Panc1 (cell line): ENCODE results near the gene TMC5. TPM values are rescaled to one million over a fixed set of nuclear protein-coding genes. Genes with fewer than 3 reads are reported as not detected.

ENCODE experiments used
- ATAC-seq: fragments of 200-7000 bp; cut with Tn5 transposase; 2 replicates; pipeline ENCODE4 v1.9.1; 2020; ENCODE audit warnings: mild to moderate bottlenecking, moderate library complexity
- BruUV-seq: library from RNA; stranded (reverse); fragments of 400-500 nt; replicated peaks from 2 replicates; lab custom pipeline; 2021; lab: Mats Ljungman, UMichigan
- CTCF ChIA-PET: fragments of 300-600 bp; sonication (Branson Sonifier 250); formaldehyde crosslinking; loops from one replicate; lab custom pipeline; 2022; ENCODE audit warnings: antibody characterized with exemption; lab: Charles Lee
- POLR2A ChIA-PET: fragments of 300-600 bp; sonication (Branson Sonifier 250); formaldehyde crosslinking; loops from one replicate; lab custom pipeline; 2022; ENCODE audit warnings: antibody characterized with exemption; lab: Charles Lee
- DNase-seq: peaks from one replicate; pipeline ENCODE4 v3.0.0-alpha.2; 2010; ENCODE audit warnings: low read depth, low spot score
- H3K27ac ChIP-seq: 2 replicates; pipeline ENCODE4 v1.5.1; 2011; ENCODE audit warnings: mild to moderate bottlenecking, low read length, inconsistent platforms
- H3K27me3 ChIP-seq: fragments of 200-500 bp; sonication (Bioruptor generic); 2 replicates; pipeline ENCODE4 v1.6.0; 2014; ENCODE audit warnings: low read length, inconsistent platforms; ENCODE audit not compliant: control insufficient read depth, insufficient read depth
- H3K36me3 ChIP-seq: fragments of 200-500 bp; sonication (Bioruptor generic); 2 replicates; pipeline ENCODE4 v1.5.1; 2014; ENCODE audit warnings: inconsistent platforms, mild to moderate bottlenecking, low read length, moderate library complexity; ENCODE audit not compliant: control insufficient read depth, insufficient read depth
- H3K4me1 ChIP-seq: 2 replicates; pipeline ENCODE4 v1.5.1; 2011; ENCODE audit warnings: inconsistent platforms, mild to moderate bottlenecking, low read length, moderate library complexity; ENCODE audit not compliant: control insufficient read depth, insufficient read depth
- H3K4me3 ChIP-seq, 2 experiments: 2 replicates each; pipeline ENCODE4 v1.5.1; 2011 to 2012; ENCODE audit warnings: low read depth in 2 of 2, low read length in 2 of 2, mild to moderate bottlenecking in 2 of 2, inconsistent platforms in 1 of 2, moderate library complexity in 1 of 2
- H3K9me3 ChIP-seq: fragments of 200-500 bp; sonication (Bioruptor generic); 2 replicates; pipeline ENCODE4 v1.5.1; 2014; ENCODE audit warnings: low read depth, mild to moderate bottlenecking, inconsistent platforms, low read length, moderate library complexity; ENCODE audit not compliant: control insufficient read depth, insufficient read depth
- POLR2AphosphoS5 ChIP-seq: IDR thresholded peaks from 2 replicates; pipeline ENCODE4 v1.6.1; 2012; ENCODE audit warnings: mild to moderate bottlenecking, low read depth, low read length, moderate library complexity
- SIN3A ChIP-seq: IDR thresholded peaks from 2 replicates; pipeline ENCODE4 v1.6.1; 2012; ENCODE audit warnings: low read depth, mild to moderate bottlenecking, low read length, moderate library complexity, borderline replicate concordance; ENCODE audit not compliant: insufficient read depth
- TCF7L2 ChIP-seq: IDR thresholded peaks from 2 replicates; pipeline ENCODE4 v1.6.1; 2011; ENCODE audit warnings: mild to moderate bottlenecking, low read depth, low read length, inconsistent platforms
- in situ Hi-C: cut with HindIII; loops from 2 replicates; pipeline ENCODE4 v1.10.0; 2016; ENCODE audit warnings: low sequenced_read_pairs, low pct_unique_long_range_greater_than_20kb
- intact Hi-C: fragments of 100-400 bp; cut with micrococcal nuclease; formaldehyde crosslinking; loops from one replicate; pipeline ENCODE4 v1.10.0; 2022; ENCODE audit not compliant: unreplicated experiment
- total RNA-seq: library from RNA; stranded (reverse); gene quantifications from one replicate; pipeline ENCODE4 v1.2.1, GENCODE V29; 2021; ENCODE audit not compliant: unreplicated experiment
- TF ChIP-seq, protein P1 (sequence below), 2 experiments: IDR thresholded peaks; 2 replicates each; pipeline ENCODE4 v1.6.1; 2011 to 2012; ENCODE audit warnings: low read depth in 2 of 2, control low read depth in 1 of 2, low read length in 1 of 2, mild to moderate bottlenecking in 1 of 2, moderate library complexity in 1 of 2; ENCODE audit not compliant: insufficient read depth in 1 of 2
- TF ChIP-seq, protein P2 (sequence below): fragments of 450-650 bp; IDR thresholded peaks from 2 replicates; pipeline ENCODE4 v1.5.1; 2017; ENCODE audit warnings: mild to moderate bottlenecking

The TMC5 gene
- total RNA-seq, 1 experiment from 2014 or later = 1.4 TPM

DNA sequence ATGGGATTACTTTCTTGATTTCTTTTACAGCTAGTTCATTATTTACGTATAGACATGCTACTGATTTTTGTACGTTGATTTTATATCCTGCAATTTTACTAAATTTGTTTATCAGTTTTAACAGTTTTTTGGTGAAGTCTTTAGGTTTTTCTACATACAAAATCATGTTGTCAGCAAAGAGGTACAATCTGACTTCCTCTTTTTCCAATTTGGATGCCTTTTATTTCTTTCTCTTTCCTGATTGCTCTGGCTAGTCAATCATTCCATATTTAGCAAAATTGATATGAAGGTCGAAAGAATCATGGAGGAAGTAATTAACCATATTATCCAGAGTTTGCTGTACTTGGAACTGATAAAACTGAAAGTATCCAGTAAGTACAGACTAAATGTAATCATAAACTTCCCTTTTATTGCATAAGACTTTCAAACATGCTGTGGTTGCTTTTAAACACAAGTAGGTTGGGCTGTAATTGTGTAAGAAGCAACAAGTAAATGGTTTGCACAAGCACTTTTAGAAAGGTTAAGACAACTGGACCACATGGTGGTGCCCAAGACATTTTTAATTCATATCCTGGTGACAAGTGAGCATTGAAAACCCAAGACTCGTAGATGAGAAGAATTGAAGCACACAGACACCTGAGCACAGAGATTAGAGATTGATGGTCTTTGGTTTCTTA is 95.8 kb downstream of the TMC5 start:
- no peak overlapping the region for H3K4me3 ChIP-seq
- peaks cover 28% of the 10 kb centered on the region for H3K36me3 ChIP-seq
- H3K27me3 ChIP-seq = no peaks in the 10 kb centered on the region
- in situ Hi-C loops = no loop called here
- POLR2A ChIA-PET = no interaction called here
- CTCF ChIA-PET = no interaction called here
- no peak overlapping the region for H3K27ac ChIP-seq
- intact Hi-C loops = no loop called here
- BruUV-seq = no TSS peak
- TF ChIP-seq, protein P1, sequence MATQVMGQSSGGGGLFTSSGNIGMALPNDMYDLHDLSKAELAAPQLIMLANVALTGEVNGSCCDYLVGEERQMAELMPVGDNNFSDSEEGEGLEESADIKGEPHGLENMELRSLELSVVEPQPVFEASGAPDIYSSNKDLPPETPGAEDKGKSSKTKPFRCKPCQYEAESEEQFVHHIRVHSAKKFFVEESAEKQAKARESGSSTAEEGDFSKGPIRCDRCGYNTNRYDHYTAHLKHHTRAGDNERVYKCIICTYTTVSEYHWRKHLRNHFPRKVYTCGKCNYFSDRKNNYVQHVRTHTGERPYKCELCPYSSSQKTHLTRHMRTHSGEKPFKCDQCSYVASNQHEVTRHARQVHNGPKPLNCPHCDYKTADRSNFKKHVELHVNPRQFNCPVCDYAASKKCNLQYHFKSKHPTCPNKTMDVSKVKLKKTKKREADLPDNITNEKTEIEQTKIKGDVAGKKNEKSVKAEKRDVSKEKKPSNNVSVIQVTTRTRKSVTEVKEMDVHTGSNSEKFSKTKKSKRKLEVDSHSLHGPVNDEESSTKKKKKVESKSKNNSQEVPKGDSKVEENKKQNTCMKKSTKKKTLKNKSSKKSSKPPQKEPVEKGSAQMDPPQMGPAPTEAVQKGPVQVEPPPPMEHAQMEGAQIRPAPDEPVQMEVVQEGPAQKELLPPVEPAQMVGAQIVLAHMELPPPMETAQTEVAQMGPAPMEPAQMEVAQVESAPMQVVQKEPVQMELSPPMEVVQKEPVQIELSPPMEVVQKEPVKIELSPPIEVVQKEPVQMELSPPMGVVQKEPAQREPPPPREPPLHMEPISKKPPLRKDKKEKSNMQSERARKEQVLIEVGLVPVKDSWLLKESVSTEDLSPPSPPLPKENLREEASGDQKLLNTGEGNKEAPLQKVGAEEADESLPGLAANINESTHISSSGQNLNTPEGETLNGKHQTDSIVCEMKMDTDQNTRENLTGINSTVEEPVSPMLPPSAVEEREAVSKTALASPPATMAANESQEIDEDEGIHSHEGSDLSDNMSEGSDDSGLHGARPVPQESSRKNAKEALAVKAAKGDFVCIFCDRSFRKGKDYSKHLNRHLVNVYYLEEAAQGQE (IDR thresholded peaks at IDR 0.05; ENCODE audit: insufficient read depth in 1 of 2, low read depth in 2 of 2, low read length in 1 of 2) = no peak
- TF ChIP-seq TCF7L2 (no peak), SIN3A (no peak), POLR2AphosphoS5 (no peak)
- TF ChIP-seq, protein P2, sequence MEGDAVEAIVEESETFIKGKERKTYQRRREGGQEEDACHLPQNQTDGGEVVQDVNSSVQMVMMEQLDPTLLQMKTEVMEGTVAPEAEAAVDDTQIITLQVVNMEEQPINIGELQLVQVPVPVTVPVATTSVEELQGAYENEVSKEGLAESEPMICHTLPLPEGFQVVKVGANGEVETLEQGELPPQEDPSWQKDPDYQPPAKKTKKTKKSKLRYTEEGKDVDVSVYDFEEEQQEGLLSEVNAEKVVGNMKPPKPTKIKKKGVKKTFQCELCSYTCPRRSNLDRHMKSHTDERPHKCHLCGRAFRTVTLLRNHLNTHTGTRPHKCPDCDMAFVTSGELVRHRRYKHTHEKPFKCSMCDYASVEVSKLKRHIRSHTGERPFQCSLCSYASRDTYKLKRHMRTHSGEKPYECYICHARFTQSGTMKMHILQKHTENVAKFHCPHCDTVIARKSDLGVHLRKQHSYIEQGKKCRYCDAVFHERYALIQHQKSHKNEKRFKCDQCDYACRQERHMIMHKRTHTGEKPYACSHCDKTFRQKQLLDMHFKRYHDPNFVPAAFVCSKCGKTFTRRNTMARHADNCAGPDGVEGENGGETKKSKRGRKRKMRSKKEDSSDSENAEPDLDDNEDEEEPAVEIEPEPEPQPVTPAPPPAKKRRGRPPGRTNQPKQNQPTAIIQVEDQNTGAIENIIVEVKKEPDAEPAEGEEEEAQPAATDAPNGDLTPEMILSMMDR = no peak
- DNase-seq (no peak), ATAC-seq (no peak)
- no peaks in the 10 kb centered on the region for H3K4me1 ChIP-seq
- no peaks in the 10 kb centered on the region for H3K9me3 ChIP-seq

DNA sequence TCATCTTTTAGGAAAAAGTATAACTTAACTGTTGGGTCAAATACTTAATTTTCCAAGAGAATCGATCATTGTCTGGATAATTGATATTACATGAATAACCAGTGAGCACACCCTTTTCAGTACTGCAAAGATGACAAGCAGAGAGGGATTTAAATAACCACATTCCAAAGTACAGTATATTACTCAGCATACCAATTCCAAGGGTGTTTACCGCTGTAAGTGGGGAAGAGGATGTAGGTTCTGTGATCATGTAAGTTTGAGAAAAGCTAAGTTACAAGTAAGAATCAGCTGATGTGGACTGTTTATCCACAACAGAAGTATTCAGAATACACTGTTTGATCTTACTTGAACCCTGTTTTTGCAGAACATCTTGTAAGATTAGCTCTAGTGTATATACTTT is 98.1 kb downstream of the TMC5 start:
- Histone ChIP-seq H3K4me3 (no peak overlapping the region), H3K36me3 (peaks cover 20% of the 10 kb centered on the region), H3K4me1 (peaks cover 7% of the 10 kb centered on the region; the same call in 1 of the 2 replicates), H3K27ac (no peak overlapping the region), H3K9me3 (no peaks in the 10 kb centered on the region), H3K27me3 (no peaks in the 10 kb centered on the region)
- POLR2A ChIA-PET = no interaction called here
- intact Hi-C loops (no loop called here), in situ Hi-C loops (no loop called here)
- no TSS peak for BruUV-seq
- CTCF ChIA-PET = no interaction called here
- ATAC-seq (no peak), DNase-seq (no peak)
- TF ChIP-seq SIN3A (no peak), POLR2AphosphoS5 (no peak), TCF7L2 (no peak)
- TF ChIP-seq, protein P1 (IDR thresholded peaks at IDR 0.05; ENCODE audit: insufficient read depth in 1 of 2, low read depth in 2 of 2, low read length in 1 of 2) = no peak
